Stimulated activated CD8-positive, alpha-beta memory T cell treated with anti-CD3 and anti-CD28 coated beads, Interleukin-15, amount 100 ng/mL, for 4 hours (primary cell): Measurements from ENCODE around the gene HDHD2.

Experiments
- DNase-seq, 2 donors: peaks; one replicate each; pipeline ENCODE4 v3.0.0-alpha.2; 2020; ENCODE audit warnings: low read depth in 2 of 2

Gene HDHD2

GRCh38 chr18:47062471-47062870, 87.8 kb downstream of the HDHD2 start:
- DNase-seq = no peak
